Stimulated activated CD8-positive, alpha-beta memory T cell treated with anti-CD3 and anti-CD28 coated beads, Interleukin-7, amount 100 ng/mL, for 48 hours (primary cell): ENCODE results near the gene CNST.
"Not testable (repeated sequence)": the region's sequence is repeated elsewhere in the genome, so short reads cannot be mapped to it uniquely, and the experiment has no call there.

Source experiments
- DNase-seq, 2 donors: peaks; one replicate each; pipeline ENCODE4 v3.0.0-alpha.2; 2020; ENCODE audit warnings: low read depth in 1 of 2; ENCODE audit errors: extremely low read depth in 1 of 2

Gene CNST

DNA sequence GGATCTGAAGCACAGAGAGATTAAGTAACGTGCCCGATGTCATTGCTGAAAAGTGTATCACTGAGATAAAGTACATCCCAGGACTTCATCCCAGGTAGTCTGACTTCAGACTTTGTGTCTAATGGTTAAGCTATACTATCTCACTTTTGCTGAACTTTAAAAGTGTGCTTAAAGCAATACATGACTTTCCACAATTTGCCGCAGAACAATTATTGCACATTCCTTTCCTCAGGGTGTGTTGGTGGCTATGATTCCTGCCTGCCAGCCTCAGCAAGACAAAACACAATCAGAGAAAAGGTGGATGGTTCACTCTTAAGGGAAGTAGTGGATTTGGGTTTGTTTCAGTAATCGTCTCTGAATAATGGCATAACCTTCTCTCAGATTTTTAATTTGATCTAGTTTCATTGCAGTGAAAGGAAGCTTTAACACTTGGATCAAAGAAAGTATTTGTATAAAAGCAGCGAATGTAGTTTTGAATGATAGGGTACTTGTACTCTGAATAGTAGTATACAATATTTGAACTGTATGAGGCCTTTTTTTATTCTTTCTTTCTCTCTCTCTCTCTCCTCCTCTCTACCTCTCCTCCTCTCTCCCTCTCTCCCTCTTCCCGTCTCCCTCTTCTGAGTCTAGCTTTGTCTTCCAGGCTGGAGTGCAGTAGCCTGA is 47.0 kb downstream of the CNST start:
- DNase-seq: no peak

DNA sequence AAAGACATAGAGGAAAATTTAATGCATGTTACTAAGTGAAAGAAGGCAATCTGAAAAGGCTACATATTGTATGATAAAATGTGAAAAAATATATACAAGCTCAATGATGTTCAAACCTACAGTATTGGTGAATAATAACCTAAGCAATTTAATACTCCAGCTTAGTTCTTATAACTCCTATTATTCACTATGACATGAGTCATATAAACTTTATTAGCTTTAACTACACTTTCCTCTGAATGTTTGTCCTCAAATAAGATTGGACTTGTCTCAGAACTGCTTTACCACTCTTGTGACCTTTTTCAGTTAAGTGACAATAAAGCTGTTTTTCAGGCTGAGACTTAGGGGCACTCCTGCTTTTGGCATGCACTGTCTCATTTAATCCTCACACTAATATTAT is 50.9 kb downstream of the CNST start:
- DNase-seq: no peak

DNA sequence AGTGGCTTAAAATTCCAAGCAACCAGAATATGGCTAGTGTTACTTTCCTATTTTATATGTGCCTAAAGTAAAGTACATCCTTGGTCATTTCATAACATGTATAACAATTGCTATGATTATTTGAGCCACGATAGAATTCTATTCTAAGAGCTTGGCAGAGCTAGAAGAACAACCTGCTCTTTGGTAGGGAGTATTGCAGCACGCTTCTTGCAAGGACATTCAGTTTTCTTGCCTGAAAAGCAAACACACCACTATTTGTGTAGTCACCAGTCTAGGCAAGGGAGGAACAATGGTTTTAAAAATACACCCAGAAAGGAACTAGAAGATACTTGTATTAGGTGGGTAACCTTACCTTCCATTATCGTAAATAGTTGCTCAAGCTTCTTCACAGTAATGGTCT is 51.5 kb downstream of the CNST start:
- no peak for DNase-seq

DNA sequence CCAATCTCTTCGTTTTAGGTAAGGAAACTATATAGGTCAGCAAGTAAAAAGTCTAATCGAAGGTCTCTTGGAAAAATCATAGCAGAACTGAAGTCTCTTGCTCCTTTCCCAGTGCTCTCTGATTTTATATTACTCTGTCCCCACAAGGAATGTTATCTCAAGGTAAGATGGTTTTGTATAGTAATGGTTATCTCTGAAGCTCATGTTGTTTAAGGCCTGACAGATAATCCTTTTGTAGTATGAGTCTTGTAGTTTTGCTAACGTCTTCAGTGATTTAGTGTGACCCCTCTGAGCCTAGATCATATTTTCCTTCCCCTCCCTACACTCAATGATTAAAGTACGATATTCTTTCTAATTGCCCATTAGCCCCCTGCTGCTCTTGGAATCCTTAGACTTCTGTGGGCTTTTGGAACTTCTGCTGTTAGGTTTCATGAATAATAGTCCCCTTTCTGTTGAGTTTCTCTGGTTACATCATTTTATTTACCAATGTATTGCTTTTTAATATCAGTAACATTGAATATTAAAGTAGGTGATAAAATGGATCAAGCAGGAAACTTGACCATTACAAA is 52.1 kb downstream of the CNST start:
- DNase-seq: no peak

DNA sequence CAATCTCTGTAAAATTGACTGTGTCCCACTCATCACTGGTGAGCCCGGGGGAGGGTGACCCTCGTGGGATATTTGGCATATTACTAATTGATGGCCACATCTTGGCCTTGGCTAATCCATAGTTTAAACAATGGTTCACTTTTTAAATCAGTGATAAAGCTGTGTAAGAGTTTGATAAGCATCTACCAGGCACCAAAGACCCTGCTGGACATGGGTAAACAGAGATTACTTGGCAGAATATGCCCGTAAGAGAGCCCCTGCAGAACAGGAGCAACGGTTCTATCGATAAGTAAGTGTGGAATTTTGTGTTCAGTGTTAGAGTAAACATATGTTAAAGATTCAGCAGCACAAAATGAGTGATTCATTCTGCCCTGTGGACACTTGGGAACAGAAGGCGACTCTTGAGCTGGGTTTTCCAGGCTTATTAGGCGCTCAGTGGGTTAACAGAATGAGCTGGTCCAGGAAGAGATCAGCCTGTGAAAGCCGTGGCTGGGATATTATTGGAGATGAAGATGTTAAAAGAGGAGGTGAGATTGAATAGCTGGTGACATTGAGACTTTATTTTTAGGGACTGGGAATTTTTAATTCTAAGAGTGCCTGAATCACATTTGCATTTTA is 55.9 kb downstream of the CNST start:
- DNase-seq: no peak

DNA sequence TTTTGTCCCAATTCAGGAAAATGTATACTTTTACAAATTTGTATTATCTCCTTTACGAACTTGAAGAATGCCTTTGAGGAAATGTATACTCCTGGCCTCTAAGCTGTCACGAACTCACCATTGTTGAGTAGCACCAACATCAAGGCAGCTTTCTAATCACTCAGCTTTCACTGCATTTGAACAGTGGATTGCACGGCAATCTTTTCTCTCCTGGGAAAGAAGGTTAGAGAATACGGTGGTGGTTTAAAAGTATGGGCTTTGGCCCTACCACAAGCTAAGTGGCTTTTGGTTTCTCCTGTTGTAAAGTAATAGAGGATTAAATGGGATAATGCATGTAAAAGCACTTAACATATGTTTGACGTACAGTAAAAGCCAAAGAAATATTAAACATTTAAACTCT is 57.8 kb downstream of the CNST start:
- DNase-seq: no peak

DNA sequence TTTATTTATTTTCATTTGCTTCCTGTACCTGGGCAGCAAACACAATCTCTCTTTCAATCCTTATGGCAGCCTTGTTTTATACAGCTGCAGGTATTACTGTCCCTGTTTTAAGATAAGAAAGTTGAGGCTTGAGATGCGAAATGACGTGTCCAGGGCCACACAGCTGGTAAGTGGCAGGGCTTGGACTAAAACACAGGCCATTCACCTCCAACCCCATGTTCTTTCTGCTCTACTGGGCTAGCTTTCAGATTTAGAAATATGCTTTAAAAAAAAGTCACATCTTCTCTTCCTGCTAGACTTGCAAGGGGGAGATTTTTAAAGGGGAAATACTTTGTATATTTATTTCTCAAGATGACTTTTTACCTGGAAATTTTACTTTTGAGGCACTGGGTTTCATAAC is 62.8 kb downstream of the CNST start:
- DNase-seq: no peak

DNA sequence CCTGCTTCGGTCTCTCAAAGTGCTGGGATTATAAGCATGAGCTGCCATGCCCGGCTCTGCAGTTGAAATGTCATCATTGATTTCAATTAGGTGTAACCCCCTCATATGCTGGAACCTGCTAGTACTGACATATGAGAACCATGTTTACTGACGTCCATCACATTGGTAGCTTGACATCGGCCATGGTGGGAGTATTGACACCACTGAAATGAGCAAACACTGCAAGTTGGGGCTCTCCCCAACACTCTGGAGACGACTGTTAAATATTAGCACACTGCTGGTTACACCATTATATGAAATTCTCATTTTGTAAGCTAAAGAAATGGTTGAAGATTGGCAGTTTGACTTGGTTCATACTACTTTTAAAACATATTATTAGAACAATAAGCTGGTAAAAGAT is 63.7 kb downstream of the CNST start:
- no peak for DNase-seq

DNA sequence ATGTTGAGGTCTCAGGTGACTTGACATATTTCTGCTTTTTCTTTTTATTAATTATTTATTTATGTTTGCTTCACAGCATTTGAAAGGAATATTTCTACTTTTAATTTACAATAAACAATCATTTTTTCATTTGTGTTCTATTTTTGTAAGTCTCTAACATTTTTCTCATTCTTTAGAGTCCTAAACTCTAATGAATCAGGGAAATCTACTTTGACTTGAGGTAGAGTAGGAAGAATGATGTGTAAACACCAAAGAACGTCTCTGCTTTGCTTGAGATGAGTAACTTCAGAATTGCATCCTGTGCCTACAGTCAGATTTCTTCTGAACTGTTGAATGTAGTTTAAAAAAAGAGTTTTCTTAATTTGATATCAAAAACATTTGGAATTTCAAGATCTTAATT is 65.2 kb downstream of the CNST start:
- DNase-seq: no peak

DNA sequence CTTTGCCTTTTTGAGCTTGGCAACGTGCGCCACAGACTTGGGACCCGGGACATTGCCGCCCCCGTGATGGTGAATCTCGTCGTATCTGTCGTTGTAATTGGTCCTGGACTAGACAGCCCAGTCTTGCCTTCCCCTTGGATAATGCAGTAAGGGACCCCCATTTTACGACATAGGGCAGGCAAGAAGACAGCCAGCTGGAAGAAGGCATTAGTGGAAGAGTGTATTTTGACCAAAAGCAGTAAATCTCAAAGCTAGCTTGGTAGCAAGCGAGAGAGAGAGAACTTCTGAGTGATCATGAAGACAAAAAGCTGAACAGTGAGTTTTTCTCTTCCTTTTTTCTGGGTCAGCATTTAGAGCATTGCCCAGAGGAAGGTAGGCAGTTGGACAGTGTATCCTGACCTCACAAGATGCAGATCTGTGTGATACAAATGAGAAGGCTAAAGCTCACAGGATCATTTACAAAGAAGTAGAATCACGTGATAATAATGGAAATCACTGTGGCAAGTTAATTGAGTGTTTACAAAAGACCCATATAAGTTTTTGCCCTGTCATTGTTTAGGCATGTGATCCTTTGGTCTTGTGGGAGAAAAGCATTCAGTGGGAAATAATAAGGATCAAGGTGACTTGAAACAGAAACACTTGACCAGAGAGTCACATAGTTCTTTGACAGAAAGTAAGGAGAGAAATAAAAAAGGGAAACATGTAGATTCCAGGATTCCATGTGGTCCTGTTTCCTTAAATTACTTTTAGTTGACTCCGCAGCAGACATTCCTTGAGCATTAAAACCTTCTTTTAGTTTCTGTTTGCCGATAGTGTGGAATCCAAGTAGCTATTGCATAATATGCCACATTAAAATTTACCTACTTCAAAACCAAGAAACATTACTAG is 66.3 kb downstream of the CNST start:
- no peak for DNase-seq

DNA sequence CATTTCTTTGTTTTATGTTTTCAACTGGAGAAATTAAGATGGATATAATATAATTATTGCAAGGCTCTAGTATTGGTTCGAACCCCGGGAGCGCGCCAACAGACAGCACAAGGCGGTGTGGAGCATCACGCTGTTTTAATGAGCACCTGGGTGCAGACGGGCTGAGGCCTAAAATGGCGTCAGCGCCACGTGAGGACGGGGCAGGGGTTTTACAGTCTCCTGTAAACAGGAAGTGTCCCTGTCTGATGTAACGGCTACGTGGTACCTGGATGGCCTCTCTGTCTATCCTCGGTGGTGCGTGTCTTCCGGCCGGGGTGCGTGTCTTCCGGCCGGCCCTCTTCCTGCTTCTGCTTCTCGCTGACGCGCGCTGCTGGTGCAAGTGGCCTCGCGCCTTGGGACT is 68.4 kb downstream of the CNST start:
- not testable (repeated sequence) for DNase-seq

DNA sequence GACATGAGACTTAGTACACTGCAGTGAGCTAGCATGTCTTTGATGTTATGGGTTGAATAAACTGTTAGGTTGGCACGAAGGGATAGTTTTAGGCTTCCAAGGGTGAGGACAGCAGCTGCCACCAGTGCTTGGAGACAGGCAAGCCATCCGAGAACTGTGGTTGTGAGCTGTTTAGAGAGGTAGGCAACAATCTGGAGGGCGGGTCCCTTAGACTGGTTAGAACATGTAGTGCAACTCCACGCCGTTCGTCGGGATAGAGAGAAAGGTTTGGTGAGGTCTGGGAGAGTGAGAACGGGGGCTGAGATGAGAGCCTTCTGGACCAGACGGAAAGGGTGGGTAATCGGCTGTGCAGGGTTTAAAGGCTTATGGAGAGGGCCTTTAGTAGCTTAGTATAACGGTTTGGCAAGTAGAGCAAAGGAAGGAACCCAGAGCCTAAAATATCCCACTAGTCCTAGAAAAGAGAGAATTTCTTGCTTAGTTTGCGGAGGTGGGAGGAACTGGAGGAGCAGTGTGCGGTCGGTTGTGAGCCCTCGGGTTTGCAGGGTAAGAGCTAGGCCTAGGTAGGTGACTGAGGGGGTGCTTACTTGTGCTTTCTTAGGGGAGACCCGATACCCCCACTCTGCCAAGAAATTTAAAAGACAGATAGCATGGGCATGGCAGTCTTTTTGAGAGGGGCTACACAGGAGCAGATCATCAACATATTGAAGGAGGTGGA is 72.8 kb downstream of the CNST start:
- DNase-seq: no peak

DNA sequence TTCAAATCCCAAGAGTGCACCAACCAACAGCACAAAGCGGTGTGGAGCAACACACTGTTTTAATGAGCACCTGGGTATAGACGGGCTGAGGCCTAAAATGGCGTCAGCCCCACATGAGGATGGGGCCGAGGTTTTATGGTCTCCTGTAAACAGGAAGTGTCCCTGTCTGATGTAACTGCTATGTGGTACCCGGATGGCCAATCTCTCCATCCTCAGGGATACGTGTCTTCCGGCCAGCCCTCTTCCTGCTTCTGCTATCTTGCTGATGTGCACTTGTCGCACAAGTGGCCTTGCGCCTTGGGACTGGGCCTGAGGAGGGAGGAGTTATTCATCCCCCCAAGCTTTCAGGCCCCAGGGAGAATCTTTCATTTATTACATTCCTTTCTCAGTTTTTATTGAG is 73.5 kb downstream of the CNST start:
- no peak for DNase-seq

DNA sequence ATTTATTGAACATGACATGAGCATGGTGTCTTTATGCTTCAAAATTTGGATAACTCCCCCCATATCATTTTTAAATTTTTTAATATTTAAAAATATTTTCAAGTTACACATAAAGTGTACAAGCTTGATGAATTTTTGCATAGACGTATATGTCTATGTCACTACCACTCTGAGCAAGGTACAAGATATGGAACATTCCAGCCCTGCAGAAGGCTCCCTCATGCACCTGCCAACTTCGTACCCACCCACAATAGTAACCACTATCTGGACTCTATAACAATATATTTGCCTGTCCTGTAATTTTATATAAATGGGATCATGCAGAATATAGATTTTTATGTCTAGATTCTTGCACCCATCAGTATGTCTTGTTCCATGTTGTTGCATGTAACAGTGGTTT is 74.5 kb downstream of the CNST start:
- DNase-seq: no peak

DNA sequence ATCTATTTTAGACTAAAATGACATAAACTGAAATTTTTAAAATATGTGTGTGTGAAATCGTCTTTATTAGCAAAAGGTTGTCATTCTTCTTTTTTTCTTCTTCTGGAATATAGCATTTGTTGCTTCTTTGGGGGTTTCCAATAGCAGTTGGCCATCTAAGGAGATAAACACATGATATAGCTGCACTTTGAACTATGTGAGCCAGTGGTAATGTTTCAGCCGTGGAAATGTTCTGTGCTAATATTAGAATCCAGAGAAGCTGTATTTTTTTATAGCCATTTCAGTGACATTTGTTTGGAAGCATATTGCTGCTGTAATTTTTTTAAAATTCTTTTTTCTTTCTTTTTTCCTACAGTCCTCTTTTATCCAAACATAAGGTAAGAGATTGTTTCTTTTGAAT is 75.1 kb downstream of the CNST start:
- DNase-seq: no peak

DNA sequence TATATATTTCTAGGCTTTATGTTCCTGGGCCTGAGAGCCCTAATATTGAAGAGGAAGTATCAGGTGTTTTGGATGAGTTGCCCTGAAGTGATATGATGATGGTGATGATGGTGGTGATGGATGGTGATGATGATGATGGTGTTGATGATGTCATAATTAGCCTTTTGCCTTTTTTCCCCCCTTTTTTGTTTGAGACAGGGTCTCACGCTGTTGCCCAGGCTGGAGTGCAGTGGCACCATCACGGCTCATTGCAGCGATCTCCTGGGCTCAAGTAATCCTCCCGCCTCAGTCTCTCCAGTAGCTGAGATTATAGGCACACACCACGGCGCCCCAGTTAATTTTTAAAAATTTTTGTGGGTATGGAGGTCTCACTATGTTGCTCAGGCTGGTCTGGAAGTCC is 76.5 kb downstream of the CNST start:
- no peak for DNase-seq

DNA sequence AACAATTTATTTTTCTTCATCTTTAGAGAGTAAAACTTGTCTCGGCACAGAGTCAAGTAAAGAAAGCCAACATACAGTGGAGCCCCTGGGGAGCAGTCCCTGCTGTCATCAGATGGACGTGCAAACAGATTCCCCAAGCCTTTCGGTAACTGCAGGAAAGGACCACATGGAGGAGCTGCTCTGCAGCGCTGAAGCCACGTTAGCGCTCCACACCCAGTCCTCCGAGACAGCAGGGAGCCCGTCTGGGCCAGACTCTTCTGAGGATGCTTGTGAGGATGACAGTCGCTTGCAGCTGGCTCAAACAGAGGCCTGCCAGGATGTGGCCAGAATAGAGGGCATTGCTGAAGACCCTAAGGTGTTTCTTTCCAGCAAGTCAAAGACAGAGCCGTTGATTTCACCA is 80.9 kb downstream of the CNST start:
- no peak for DNase-seq

DNA sequence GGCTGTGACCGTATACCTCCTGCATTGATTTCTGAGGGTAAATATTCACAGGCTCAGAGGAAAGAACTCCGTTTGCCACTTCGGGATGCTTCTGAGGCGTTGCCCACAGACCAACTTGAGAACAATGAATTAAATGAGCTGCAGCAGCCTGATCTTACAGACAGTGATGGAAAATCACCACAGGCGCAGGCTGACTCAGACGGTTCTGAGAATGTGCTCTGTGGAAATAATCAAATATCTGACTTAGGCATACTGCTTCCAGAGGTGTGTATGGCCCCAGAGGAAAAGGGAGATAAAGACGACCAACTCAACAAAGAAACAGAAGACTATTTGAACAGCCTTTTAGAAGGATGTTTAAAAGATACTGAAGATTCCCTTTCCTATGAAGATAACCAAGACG is 81.3 kb downstream of the CNST start:
- no peak for DNase-seq

DNA sequence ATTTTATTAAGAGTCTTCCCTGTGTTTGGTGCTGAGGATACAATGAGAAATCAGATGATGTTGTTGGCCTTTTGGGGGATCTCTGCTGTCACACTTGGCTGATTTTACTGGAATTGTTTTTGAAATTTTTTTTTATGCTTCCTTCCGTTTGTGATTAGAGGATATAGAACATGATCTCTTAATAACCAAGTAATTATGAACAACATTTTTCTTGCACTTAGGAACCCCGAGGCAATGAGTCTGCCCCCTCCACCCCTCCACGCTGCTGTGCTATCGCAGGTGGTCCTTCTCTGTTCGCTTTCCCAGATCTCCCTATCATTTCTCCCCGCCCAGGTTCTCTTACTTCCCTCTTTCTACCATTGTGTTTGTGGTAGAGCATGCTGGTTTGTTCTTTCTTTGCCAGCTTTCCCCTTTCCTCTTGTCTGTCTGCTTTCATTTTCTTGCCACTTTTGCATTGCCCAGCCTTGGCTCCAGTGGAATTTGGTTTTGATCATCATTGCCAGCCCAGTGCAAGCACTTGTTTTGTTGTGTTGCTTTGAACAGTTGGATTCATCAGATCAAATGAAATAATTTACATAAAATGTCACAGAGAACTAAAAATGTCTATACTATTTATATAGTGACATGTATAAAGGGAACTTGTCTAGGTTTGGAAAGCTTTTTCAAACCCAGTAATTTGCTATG is 84.9 kb downstream of the CNST start:
- DNase-seq: no peak

DNA sequence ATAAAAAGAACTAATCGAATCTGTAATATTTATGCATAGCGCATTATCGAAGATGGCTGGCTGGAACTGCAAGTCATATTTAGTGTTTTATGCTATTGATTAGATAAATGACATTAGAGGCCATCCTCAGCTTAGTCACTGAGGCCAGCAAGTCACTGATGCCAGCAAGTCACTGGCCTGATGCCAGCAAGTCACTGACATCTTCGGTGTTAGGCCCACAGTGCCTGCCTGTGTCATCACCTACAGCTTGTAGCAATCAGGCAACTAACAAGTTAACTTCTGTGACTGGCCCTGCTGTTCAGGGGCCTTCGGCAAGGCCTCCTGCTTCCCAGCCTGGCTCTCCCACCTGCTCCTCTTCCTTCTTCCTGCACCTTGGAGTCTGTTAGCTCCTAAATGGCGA is 92.3 kb downstream of the CNST start:
- DNase-seq: no peak
